ENCODE results near the gene DUSP18.
"Not testable (repeated sequence)": the region's sequence is repeated elsewhere in the genome, so short reads cannot be mapped to it uniquely, and the experiment has no call there.

The DUSP18 gene

DNA sequence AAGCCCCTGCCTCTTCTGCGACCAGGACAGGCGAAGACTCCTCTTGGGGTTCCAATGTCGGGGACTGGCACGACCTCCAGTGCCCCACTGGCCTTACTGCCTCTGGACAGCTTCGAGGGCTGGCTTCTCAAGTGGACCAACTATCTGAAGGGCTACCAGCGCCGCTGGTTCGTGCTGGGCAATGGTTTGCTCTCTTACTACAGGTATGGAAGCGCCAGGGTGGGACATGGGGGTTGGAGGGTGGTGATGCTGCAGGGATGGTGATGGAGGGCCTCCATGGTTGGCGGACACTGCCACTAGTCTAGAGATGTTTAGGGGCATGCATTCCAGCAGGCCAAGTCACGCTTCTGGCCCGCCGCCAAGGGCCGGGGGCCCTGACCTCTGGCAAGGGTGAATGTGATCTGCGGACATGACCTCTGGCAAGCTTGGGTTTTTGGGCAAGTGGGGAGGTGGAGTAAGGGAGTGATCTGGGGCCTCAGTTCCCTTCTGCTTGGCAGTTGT, 27.7 kb upstream of the DUSP18 start:
- no peaks in the 10 kb centered on the region for H3K27me3 ChIP-seq (ENCODE audit: low read depth, low read length)
- peak overlapping the region; percentile 42 to 61 for H3K4me3 ChIP-seq (ENCODE audit: low read depth in 1 of 2, low read length in 2 of 2)
- no peaks in the 10 kb centered on the region for H3K9me3 ChIP-seq (ENCODE audit: control insufficient read depth in 1 of 2, low read length in 2 of 2)
- H3K4me1 ChIP-seq (ENCODE audit: control insufficient read depth in 1 of 2, insufficient read depth in 2 of 2, low read length in 2 of 2): peaks cover 0 to 14% of the 10 kb centered on the region in 2 donors
- H3K36me3 ChIP-seq (ENCODE audit: control insufficient read depth in 1 of 2, insufficient read depth in 2 of 2, low read length in 2 of 2): no peaks in the 10 kb centered on the region
- H3K27ac ChIP-seq (ENCODE audit: low read length): no peak overlapping the region

GRCh38 chr22:30694640-30695350, 27.1 kb upstream of the DUSP18 start, which contains the start of gene OSBP2:
OSBP2 (plus strand) TSS chr22:30694874; CDS start chr22:30694910, 36 bp downstream.
- Histone ChIP-seq H3K36me3 (ENCODE audit: control insufficient read depth in 1 of 2, insufficient read depth in 2 of 2, low read length in 2 of 2) (no peaks in the 10 kb centered on the region), H3K4me1 (ENCODE audit: control insufficient read depth in 1 of 2, insufficient read depth in 2 of 2, low read length in 2 of 2) (peaks cover 0 to 14% of the 10 kb centered on the region in 2 donors), H3K27me3 (ENCODE audit: low read depth, low read length) (no peaks in the 10 kb centered on the region), H3K9me3 (ENCODE audit: control insufficient read depth in 1 of 2, low read length in 2 of 2) (no peaks in the 10 kb centered on the region), H3K27ac (ENCODE audit: low read length) (no peak within 1 kb of the TSS), H3K4me3 (ENCODE audit: low read depth in 1 of 2, low read length in 2 of 2) (peak within 1 kb of the TSS; percentile 52 to 75)

- Histone ChIP-seq H3K4me1 (ENCODE audit: control insufficient read depth in 1 of 2, insufficient read depth in 2 of 2, low read length in 2 of 2) (peaks cover 0 to 14% of the 10 kb centered on the region in 2 donors), H3K27ac (ENCODE audit: low read length) (no peak overlapping the region), H3K27me3 (ENCODE audit: low read depth, low read length) (no peaks in the 10 kb centered on the region), H3K36me3 (ENCODE audit: control insufficient read depth in 1 of 2, insufficient read depth in 2 of 2, low read length in 2 of 2) (no peaks in the 10 kb centered on the region), H3K9me3 (ENCODE audit: control insufficient read depth in 1 of 2, low read length in 2 of 2) (no peaks in the 10 kb centered on the region), H3K4me3 (ENCODE audit: low read depth in 1 of 2, low read length in 2 of 2) (peak overlapping the region; percentile 52 to 75)
These were observed 26.5 kb upstream of the DUSP18 start for GRCh38 chr22:30694171-30694639.

DNA sequence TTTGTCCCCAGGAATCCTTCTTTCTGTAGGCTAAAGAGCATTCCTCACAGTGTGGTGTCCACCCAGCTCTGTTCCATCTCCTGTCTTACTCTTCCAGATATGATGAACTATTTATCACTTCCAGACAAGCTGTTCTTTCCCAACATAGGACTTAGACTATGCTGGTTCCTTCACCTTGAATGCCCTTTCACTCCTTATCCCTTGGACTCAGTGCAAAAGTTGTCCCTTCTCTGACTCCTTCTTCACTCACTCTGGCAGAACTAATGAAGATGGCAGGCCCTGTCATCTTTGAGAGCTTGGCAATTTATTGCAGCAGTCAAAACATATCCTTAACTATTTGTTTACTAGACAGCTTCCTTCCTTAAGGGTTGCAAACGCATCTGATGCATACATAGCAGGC, 23.5 kb upstream of the DUSP18 start:
- Histone ChIP-seq H3K4me3 (ENCODE audit: low read depth in 1 of 2, low read length in 2 of 2) (no peak overlapping the region), H3K36me3 (ENCODE audit: control insufficient read depth in 1 of 2, insufficient read depth in 2 of 2, low read length in 2 of 2) (no peaks in the 10 kb centered on the region), H3K4me1 (ENCODE audit: control insufficient read depth in 1 of 2, insufficient read depth in 2 of 2, low read length in 2 of 2) (peaks cover 0 to 14% of the 10 kb centered on the region in 2 donors)

DNA sequence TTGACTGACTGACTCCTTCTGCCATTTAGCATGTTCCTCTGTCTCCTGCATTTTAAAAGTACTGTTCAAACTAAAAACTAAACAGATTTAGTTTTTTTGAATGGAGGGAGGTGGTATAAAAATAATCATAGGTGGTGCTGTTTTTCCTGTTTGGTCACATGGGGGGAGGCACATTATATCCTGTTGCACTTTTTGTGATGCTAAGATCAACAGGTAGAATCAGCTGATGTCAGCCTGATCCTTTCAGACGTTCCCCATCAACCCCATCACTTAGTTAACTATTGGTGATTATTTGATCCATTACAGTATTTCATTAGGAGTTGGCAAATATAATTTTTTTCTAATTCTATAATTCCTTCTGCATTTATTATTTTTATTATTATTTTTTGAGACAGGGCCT, 21.9 kb upstream of the DUSP18 start:
- no peak overlapping the region for H3K4me3 ChIP-seq (ENCODE audit: low read depth in 1 of 2, low read length in 2 of 2)
- H3K9me3 ChIP-seq (ENCODE audit: control insufficient read depth in 1 of 2, low read length in 2 of 2): no peaks in the 10 kb centered on the region
- H3K27ac ChIP-seq (ENCODE audit: low read length): no peak overlapping the region
- no peaks in the 10 kb centered on the region for H3K27me3 ChIP-seq (ENCODE audit: low read depth, low read length)
- H3K4me1 ChIP-seq (ENCODE audit: control insufficient read depth in 1 of 2, insufficient read depth in 2 of 2, low read length in 2 of 2): peaks cover 0 to 5% of the 10 kb centered on the region in 2 donors
- H3K36me3 ChIP-seq (ENCODE audit: control insufficient read depth in 1 of 2, insufficient read depth in 2 of 2, low read length in 2 of 2): no peaks in the 10 kb centered on the region

More for the DNA sequence above, 23.5 kb upstream of the DUSP18 start:
- Histone ChIP-seq H3K9me3 (ENCODE audit: control insufficient read depth in 1 of 2, low read length in 2 of 2) (no peaks in the 10 kb centered on the region), H3K27ac (ENCODE audit: low read length) (no peak overlapping the region), H3K27me3 (ENCODE audit: low read depth, low read length) (no peaks in the 10 kb centered on the region)

DNA sequence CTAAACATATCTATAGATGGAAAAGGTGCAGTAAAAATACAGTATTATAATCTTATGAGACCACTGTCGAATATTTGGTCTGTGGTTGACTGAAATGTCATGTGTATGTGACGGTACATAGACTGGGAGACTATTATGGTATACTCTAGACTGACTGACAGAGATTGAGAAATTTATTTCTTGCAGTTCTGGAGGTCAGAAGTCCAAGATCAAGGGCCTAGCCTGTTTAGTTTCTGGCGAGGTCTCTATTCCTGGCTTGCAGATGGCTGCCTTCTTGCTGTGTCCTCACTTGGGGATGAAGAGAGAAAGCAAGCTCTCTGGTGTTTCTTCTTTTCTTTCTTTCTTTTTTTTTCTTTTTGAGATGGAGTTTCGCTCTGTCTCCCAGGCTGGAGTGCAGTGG, 19.7 kb upstream of the DUSP18 start:
- H3K4me1 ChIP-seq (ENCODE audit: control insufficient read depth in 1 of 2, insufficient read depth in 2 of 2, low read length in 2 of 2): no peaks in the 10 kb centered on the region
- H3K4me3 ChIP-seq (ENCODE audit: low read depth in 1 of 2, low read length in 2 of 2): no peak overlapping the region
- no peaks in the 10 kb centered on the region for H3K36me3 ChIP-seq (ENCODE audit: control insufficient read depth in 1 of 2, insufficient read depth in 2 of 2, low read length in 2 of 2)
- H3K27me3 ChIP-seq (ENCODE audit: low read depth, low read length): no peaks in the 10 kb centered on the region
- H3K27ac ChIP-seq (ENCODE audit: low read length): no peak overlapping the region
- no peaks in the 10 kb centered on the region for H3K9me3 ChIP-seq (ENCODE audit: control insufficient read depth in 1 of 2, low read length in 2 of 2)

GRCh38 chr22:30685178-30685577, 17.5 kb upstream of the DUSP18 start:
- Histone ChIP-seq H3K9me3 (ENCODE audit: control insufficient read depth in 1 of 2, low read length in 2 of 2) (no peaks in the 10 kb centered on the region), H3K27me3 (ENCODE audit: low read depth, low read length) (no peaks in the 10 kb centered on the region), H3K27ac (ENCODE audit: low read length) (no peak overlapping the region), H3K4me3 (ENCODE audit: low read depth in 1 of 2, low read length in 2 of 2) (no peak overlapping the region), H3K4me1 (ENCODE audit: control insufficient read depth in 1 of 2, insufficient read depth in 2 of 2, low read length in 2 of 2) (peaks cover 0 to 15% of the 10 kb centered on the region in 2 donors), H3K36me3 (ENCODE audit: control insufficient read depth in 1 of 2, insufficient read depth in 2 of 2, low read length in 2 of 2) (no peaks in the 10 kb centered on the region)

GRCh38 chr22:30681831-30682230, 14.2 kb upstream of the DUSP18 start:
- Histone ChIP-seq H3K36me3 (ENCODE audit: control insufficient read depth in 1 of 2, insufficient read depth in 2 of 2, low read length in 2 of 2) (no peaks in the 10 kb centered on the region), H3K9me3 (ENCODE audit: control insufficient read depth in 1 of 2, low read length in 2 of 2) (no peaks in the 10 kb centered on the region), H3K27me3 (ENCODE audit: low read depth, low read length) (no peaks in the 10 kb centered on the region), H3K4me1 (ENCODE audit: control insufficient read depth in 1 of 2, insufficient read depth in 2 of 2, low read length in 2 of 2) (peaks cover 0 to 15% of the 10 kb centered on the region in 2 donors), H3K4me3 (ENCODE audit: low read depth in 1 of 2, low read length in 2 of 2) (no peak overlapping the region), H3K27ac (ENCODE audit: low read length) (no peak overlapping the region)

- Histone ChIP-seq H3K27ac (ENCODE audit: low read length) (no peak overlapping the region), H3K9me3 (ENCODE audit: control insufficient read depth in 1 of 2, low read length in 2 of 2) (no peaks in the 10 kb centered on the region), H3K27me3 (ENCODE audit: low read depth, low read length) (no peaks in the 10 kb centered on the region)
These were observed 13.5 kb upstream of the DUSP18 start for GRCh38 chr22:30680991-30681770.

GRCh38 chr22:30679895-30680690, 12.4 kb upstream of the DUSP18 start:
- peaks cover 0 to 15% of the 10 kb centered on the region in 2 donors for H3K4me1 ChIP-seq (ENCODE audit: control insufficient read depth in 1 of 2, insufficient read depth in 2 of 2, low read length in 2 of 2)
- H3K9me3 ChIP-seq (ENCODE audit: control insufficient read depth in 1 of 2, low read length in 2 of 2); H3K36me3 ChIP-seq (ENCODE audit: control insufficient read depth in 1 of 2, insufficient read depth in 2 of 2, low read length in 2 of 2); H3K4me3 ChIP-seq (ENCODE audit: low read depth in 1 of 2, low read length in 2 of 2); H3K27ac ChIP-seq (ENCODE audit: low read length); H3K27me3 ChIP-seq (ENCODE audit: low read depth, low read length): not testable (repeated sequence)

More at GRCh38 chr22:30680991-30681770, 13.5 kb upstream of the DUSP18 start:
- H3K36me3 ChIP-seq (ENCODE audit: control insufficient read depth in 1 of 2, insufficient read depth in 2 of 2, low read length in 2 of 2): no peaks in the 10 kb centered on the region
- H3K4me3 ChIP-seq (ENCODE audit: low read depth in 1 of 2, low read length in 2 of 2): no peak overlapping the region
- peaks cover 0 to 15% of the 10 kb centered on the region in 2 donors for H3K4me1 ChIP-seq (ENCODE audit: control insufficient read depth in 1 of 2, insufficient read depth in 2 of 2, low read length in 2 of 2)

DNA sequence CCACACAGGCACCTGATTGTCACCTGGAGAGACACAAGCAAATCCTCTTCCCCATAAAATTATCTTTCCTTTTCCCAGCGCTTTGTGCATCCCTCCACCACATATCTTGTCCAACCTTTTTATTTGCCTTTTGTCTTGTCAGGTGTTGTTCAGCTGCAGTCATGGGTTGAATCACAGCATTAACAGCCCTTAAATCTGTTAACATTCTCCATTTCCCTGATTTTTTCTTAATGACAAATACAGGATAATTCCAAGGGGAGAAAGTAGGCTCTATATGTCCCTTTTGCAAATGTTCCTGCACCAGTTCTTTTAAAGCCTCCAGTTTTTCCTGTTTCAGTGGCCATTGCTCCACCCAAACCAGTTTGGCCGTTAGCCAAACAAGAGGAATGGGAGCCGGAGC, 8.9 kb upstream of the DUSP18 start:
- peaks cover 0 to 12% of the 10 kb centered on the region in 2 donors for H3K4me1 ChIP-seq (ENCODE audit: control insufficient read depth in 1 of 2, insufficient read depth in 2 of 2, low read length in 2 of 2)
- not testable (repeated sequence) for H3K27me3 ChIP-seq (ENCODE audit: low read depth, low read length); H3K27ac ChIP-seq (ENCODE audit: low read length); H3K9me3 ChIP-seq (ENCODE audit: control insufficient read depth in 1 of 2, low read length in 2 of 2); H3K36me3 ChIP-seq (ENCODE audit: control insufficient read depth in 1 of 2, insufficient read depth in 2 of 2, low read length in 2 of 2); H3K4me3 ChIP-seq (ENCODE audit: low read depth in 1 of 2, low read length in 2 of 2)

Data from muscle layer of duodenum (tissue), 2 donors.